GM23338 (cell line): ENCODE data around the gene PLCL1. TPM values are rescaled to one million over a fixed set of nuclear protein-coding genes. Genes with fewer than 3 reads are reported as not detected.

ENCODE experiments used
- ATAC-seq: fragments of 200-7000 bp; cut with Tn5 transposase; 3 replicates; pipeline ENCODE4 v1.9.1; 2020
- DNase-seq: peaks from one replicate; pipeline ENCODE4 v3.0.0-alpha.2; 2015; ENCODE audit warnings: low spot score
- H2AFZ ChIP-seq: fragments of 200-600 bp; sonication (generic); 2 replicates; pipeline ENCODE4 v1.8.0; 2016; ENCODE audit warnings: antibody characterized with exemption, mild to moderate bottlenecking, moderate library complexity
- H3F3A ChIP-seq: fragments of 200-600 bp; sonication (generic); replicated peaks from 2 replicates; pipeline ENCODE4 v1.8.0; 2017; ENCODE audit warnings: antibody characterized with exemption, mixed run types, low read depth
- H3K27ac ChIP-seq: fragments of 200-600 bp; sonication (generic); 2 replicates; pipeline ENCODE4 v1.6.1; 2016; ENCODE audit warnings: low read depth
- H3K27me3 ChIP-seq: fragments of 200-600 bp; sonication (generic); 2 replicates; pipeline ENCODE4 v1.8.0; 2016; ENCODE audit warnings: mild to moderate bottlenecking, mixed run types, moderate library complexity; ENCODE audit not compliant: insufficient read depth
- H3K36me3 ChIP-seq: fragments of 200-600 bp; sonication (generic); 2 replicates; pipeline ENCODE4 v1.8.0; 2016; ENCODE audit warnings: mild to moderate bottlenecking; ENCODE audit not compliant: insufficient read depth
- H3K4me1 ChIP-seq: fragments of 200-600 bp; sonication (generic); 2 replicates; pipeline ENCODE4 v1.8.0; 2016; ENCODE audit warnings: mild to moderate bottlenecking, moderate library complexity; ENCODE audit not compliant: insufficient read depth
- H3K4me2 ChIP-seq: fragments of 200-600 bp; sonication (generic); 2 replicates; pipeline ENCODE4 v1.7.1; 2017; ENCODE audit warnings: mixed run types
- H3K4me3 ChIP-seq: fragments of 200-600 bp; sonication (generic); 2 replicates; pipeline ENCODE4 v1.6.1; 2016; ENCODE audit warnings: mixed run types
- H3K79me2 ChIP-seq: fragments of 200-600 bp; sonication (generic); replicated peaks from 2 replicates; pipeline ENCODE4 v1.8.0; 2017; ENCODE audit warnings: mild to moderate bottlenecking; ENCODE audit not compliant: insufficient read depth
- H3K9me2 ChIP-seq: fragments of 200-600 bp; sonication (generic); 2 replicates; pipeline ENCODE4 v1.8.0; 2017; ENCODE audit not compliant: insufficient read depth
- H4K20me1 ChIP-seq: fragments of 200-600 bp; sonication (generic); replicated peaks from 2 replicates; pipeline ENCODE4 v1.8.0; 2017; ENCODE audit warnings: mild to moderate bottlenecking; ENCODE audit not compliant: insufficient read depth
- H3K27ac Mint-ChIP-seq: 2 replicates; pipeline ENCODE4 v1.8.0; 2020; ENCODE audit warnings: inconsistent platforms, mild to moderate bottlenecking, moderate library complexity, mixed read lengths
- H3K27me3 Mint-ChIP-seq: 3 replicates; pipeline ENCODE4 v1.8.0; 2022; ENCODE audit warnings: low read depth, mild to moderate bottlenecking, moderate library complexity, mixed read lengths, inconsistent platforms; ENCODE audit not compliant: insufficient read depth, poor library complexity
- H3K36me3 Mint-ChIP-seq: 3 replicates; pipeline ENCODE4 v1.8.0; 2021; ENCODE audit warnings: low read depth, mild to moderate bottlenecking, inconsistent platforms, moderate library complexity, mixed read lengths
- H3K4me1 Mint-ChIP-seq: 3 replicates; pipeline ENCODE4 v1.8.0; 2020; ENCODE audit warnings: mild to moderate bottlenecking, inconsistent platforms, mixed read lengths
- H3K4me3 Mint-ChIP-seq: 3 replicates; pipeline ENCODE4 v1.8.0; 2021; ENCODE audit warnings: moderate library complexity, mild to moderate bottlenecking, inconsistent platforms, mixed read lengths
- H3K9me3 Mint-ChIP-seq: 3 replicates; pipeline ENCODE4 v1.8.0; 2020; ENCODE audit warnings: moderate library complexity, mild to moderate bottlenecking, inconsistent platforms, mixed read lengths
- CREB1 ChIP-seq: fragments of 250-450 bp; sonication (Bioruptor Pico); IDR thresholded peaks from 2 replicates; pipeline ENCODE4 v1.5.0; 2020; ENCODE audit warnings: low read depth, mild to moderate bottlenecking, moderate library complexity
- ETS1 ChIP-seq: IDR thresholded peaks from 2 replicates; pipeline ENCODE4 v1.6.1; 2016; ENCODE audit warnings: antibody characterized with exemption
- EZH2phosphoT487 ChIP-seq: fragments of 200-600 bp; sonication (generic); IDR thresholded peaks from one replicate; pipeline ENCODE4 v1.8.1; 2018; ENCODE audit warnings: antibody characterized with exemption; ENCODE audit not compliant: unreplicated experiment
- JUNB ChIP-seq: IDR thresholded peaks from one replicate; pipeline ENCODE4 v1.6.1; 2016; ENCODE audit warnings: antibody characterized with exemption; ENCODE audit not compliant: unreplicated experiment
- POLR2AphosphoS5 ChIP-seq: IDR thresholded peaks from 2 replicates; pipeline ENCODE4 v1.6.1; 2016; ENCODE audit warnings: antibody characterized with exemption, low read depth
- STAT1 ChIP-seq: IDR thresholded peaks from one replicate; pipeline ENCODE4 v1.6.1; 2016; ENCODE audit warnings: antibody characterized with exemption; ENCODE audit not compliant: unreplicated experiment
- ZNF462 ChIP-seq: fragments of 250-450 bp; sonication (Bioruptor Pico); IDR thresholded peaks from 2 replicates; pipeline ENCODE4 v1.5.0; 2020; ENCODE audit warnings: mild to moderate bottlenecking, moderate library complexity
- polyA plus RNA-seq: library from polyadenylated mRNA; unstranded; fragments of >200 nt; fragmentation: Nextera tagmentation; extraction: Ambion mirVana; gene quantifications from 2 replicates; pipeline ENCODE4 v1.2.1, GENCODE V29; 2016
- total RNA-seq: library from RNA; depleted of rRNA; stranded (reverse); fragments of >200 nt; shearing (Covaris generic); gene quantifications from 2 replicates; pipeline ENCODE4 v1.2.3, GENCODE V29; 2014

PLCL1 gene
- total and polyA plus RNA-seq, 2 experiments from 2014 or later: not detected

GRCh38 chr2:198062826-198063225 is 258.4 kb downstream of the PLCL1 start (continued):
- no peak for TF ChIP-seq ZNF462 (CRISPR knock-in tag)

- Histone ChIP-seq H4K20me1 (no peaks in the 10 kb centered on the region), H3K4me2 (no peak overlapping the region), H3K36me3 (no peaks in the 10 kb centered on the region), H3K27me3 (no peaks in the 10 kb centered on the region), H3K27ac (no peak overlapping the region), H3K4me1 (no peaks in the 10 kb centered on the region), H3K4me3 (no peak overlapping the region), H3F3A (no peaks in the 10 kb centered on the region), H3K79me2 (no peaks in the 10 kb centered on the region), H2AFZ (no peak overlapping the region), H3K9me2 (no peaks in the 10 kb centered on the region)
- TF ChIP-seq POLR2AphosphoS5 (no peak), CREB1 (CRISPR knock-in tag) (no peak)
- Mint-ChIP-seq H3K27ac (no peak overlapping the region), H3K4me3 (no peak overlapping the region), H3K9me3 (no peaks in the 10 kb centered on the region), H3K36me3 (no peaks in the 10 kb centered on the region), H3K4me1 (peaks cover 4% of the 10 kb centered on the region; the same call in 1 of the 3 replicates), H3K27me3 (no peaks in the 10 kb centered on the region)
- DNase-seq (no peak), ATAC-seq (no peak)
Measured at GRCh38 chr2:198063242-198063641, 258.8 kb downstream of the PLCL1 start.

GRCh38 chr2:198065322-198065721 is 260.9 kb downstream of the PLCL1 start:
- H3K4me1 Mint-ChIP-seq: peaks cover 6% of the 10 kb centered on the region; the same call in 2 of the 3 replicates
- no peaks in the 10 kb centered on the region for H3K79me2 ChIP-seq
- TF ChIP-seq JUNB (no peak), ETS1 (no peak), STAT1 (no peak), CREB1 (CRISPR knock-in tag) (no peak), EZH2phosphoT487 (no peak)

More at GRCh38 chr2:198065322-198065721, 260.9 kb downstream of the PLCL1 start:
- H3K27me3 Mint-ChIP-seq: no peaks in the 10 kb centered on the region
- no peak overlapping the region for H3K4me3 ChIP-seq
- no peak for ATAC-seq
- DNase-seq: no peak
- H3K4me3 Mint-ChIP-seq: no peak overlapping the region
- no peaks in the 10 kb centered on the region for H3K27me3 ChIP-seq
- H4K20me1 ChIP-seq: no peaks in the 10 kb centered on the region
- no peaks in the 10 kb centered on the region for H3K36me3 Mint-ChIP-seq
- no peak overlapping the region for H2AFZ ChIP-seq
- peak overlapping the region; percentile 21; the same call in 1 of the 2 replicates for H3K27ac Mint-ChIP-seq
- no peaks in the 10 kb centered on the region for H3K9me3 Mint-ChIP-seq
- H3K4me2 ChIP-seq: no peak overlapping the region
- H3K36me3 ChIP-seq: no peaks in the 10 kb centered on the region
- no peaks in the 10 kb centered on the region for H3K9me2 ChIP-seq
- H3K4me1 ChIP-seq: peaks cover under 1% of the 10 kb centered on the region; the same call in 1 of the 2 replicates
- no peak overlapping the region for H3K27ac ChIP-seq
- H3F3A ChIP-seq: no peaks in the 10 kb centered on the region
